Naive thymus-derived CD8-positive, alpha-beta T cell (primary cell): ENCODE measurements around the gene IRF4. TPM values are rescaled to one million over a fixed set of nuclear protein-coding genes. Genes with fewer than 3 reads are reported as not detected.
A peak's percentile ranks its signal among the peaks of the same experiment; 100 is the strongest.

Experiments used
- ATAC-seq, 2 donors: fragments of 150-1000 bp; cut with Tn5 transposase in 1 of 2; sonication (Bioruptor Pico), chemical (Tn5 transposase) in 1 of 2; 1 replicate in 1 of 2; 2 replicates in 1 of 2; pipeline ENCODE4 v1.10.0; 2021; ENCODE audit warnings: mild to moderate bottlenecking in 2 of 2, moderate library complexity in 2 of 2
- POLR2A ChIA-PET: fragments of 350-600 bp; sonication (Branson Sonifier 250); formaldehyde crosslinking; loops from one replicate; lab custom pipeline; 2021; ENCODE audit warnings: antibody characterized with exemption; lab: Charles Lee
- DNase-seq, 10 donors: peaks; one replicate each; pipeline versions ENCODE4 v3.0.0 to v3.0.0-alpha.2; 2020 to 2022
- H3K27ac Mint-ChIP-seq, 10 donors: one replicate each; pipeline ENCODE4 v1.8.0; 2020 to 2022; ENCODE audit warnings: mild to moderate bottlenecking in 10 of 10, mixed read lengths in 10 of 10, moderate library complexity in 4 of 10, inconsistent platforms in 1 of 10
- H3K27me3 Mint-ChIP-seq, 5 donors: one replicate each; pipeline ENCODE4 v1.8.0; 2021 to 2022; ENCODE audit warnings: mixed read lengths in 5 of 5
- H3K36me3 Mint-ChIP-seq, 3 donors: one replicate each; pipeline ENCODE4 v1.8.0; 2020 to 2022; ENCODE audit warnings: mixed read lengths in 3 of 3, mild to moderate bottlenecking in 2 of 3, inconsistent platforms in 1 of 3
- H3K4me1 Mint-ChIP-seq, 4 donors: one replicate each; pipeline ENCODE4 v1.8.0; 2021 to 2022; ENCODE audit warnings: mixed read lengths in 4 of 4
- H3K4me3 Mint-ChIP-seq, 10 donors: one replicate each; pipeline ENCODE4 v1.8.0; 2020 to 2022; ENCODE audit warnings: mild to moderate bottlenecking in 10 of 10, mixed read lengths in 10 of 10, moderate library complexity in 6 of 10, inconsistent platforms in 1 of 10
- H3K9me3 Mint-ChIP-seq, 9 donors: one replicate each; pipeline ENCODE4 v1.8.0; 2020 to 2022; ENCODE audit warnings: mixed read lengths in 9 of 9, mild to moderate bottlenecking in 3 of 9, inconsistent platforms in 1 of 9, moderate library complexity in 1 of 9
- polyA plus RNA-seq, 3 donors: library from polyadenylated mRNA; unstranded; fragments of 300-500 nt; fragmentation: Illumina TruSeq; gene quantifications; one replicate each; pipeline ENCODE4 v1.2.3, GENCODE V29; 2021
- total RNA-seq, 8 experiments: library from RNA in 2 of 8; stranded (reverse) in 2 of 8; gene quantifications; one replicate each; pipeline ENCODE4 v1.2.3 and lab custom pipeline; 2021 to 2026

IRF4 gene
- total and polyA plus RNA-seq, 5 experiments from 2014 or later = 0.44 to 10.4 (median 0.97) TPM

- peak overlapping the region in 6 of 10 donors; percentile 74 to 84 (median 77) for H3K27ac Mint-ChIP-seq
- peak in 1 of 10 donors; percentile 16 for DNase-seq
These were observed 516 bp upstream of the IRF4 start for GRCh38 chr6:390914-391558.

GRCh38 chr6:392441-393390, 1.2 kb downstream of the IRF4 start:
- Mint-ChIP-seq H3K27me3 (peaks cover 0 to 13% (median 10%) of the 10 kb centered on the region in 5 donors), H3K27ac (peak overlapping the region in 2 of 10 donors; percentile 19 to 74), H3K9me3 (no peaks in the 10 kb centered on the region), H3K4me1 (peaks cover 7 to 37% (median 31%) of the 10 kb centered on the region in 4 donors), H3K36me3 (peaks cover 0 to 5% (median 0%) of the 10 kb centered on the region in 3 donors), H3K4me3 (peak overlapping the region; percentile 75 to 95 (median 87))
- DNase-seq (peak in 3 of 10 donors; percentile 17 to 38 (median 32)), ATAC-seq (peak; percentile 28 to 55)
- POLR2A ChIA-PET = interaction anchor here (0.8 to 2.2 kb wide), 8 partner anchors 9 to 158 kb away, joined by 3 to 11 read pairs (median 4); partner anchors contain the start of gene DUSP22

More at GRCh38 chr6:390914-391558, 516 bp upstream of the IRF4 start:
- Mint-ChIP-seq H3K4me1 (peaks cover 7 to 37% (median 31%) of the 10 kb centered on the region in 4 donors), H3K36me3 (no peaks in the 10 kb centered on the region), H3K27me3 (peaks cover 0 to 13% (median 11%) of the 10 kb centered on the region in 5 donors), H3K4me3 (peak overlapping the region; percentile 83 to 93 (median 90)), H3K9me3 (no peaks in the 10 kb centered on the region)
- POLR2A ChIA-PET = interaction anchor here (1.0 to 1.6 kb wide), 3 partner anchors 8 to 98 kb away, joined by 4 to 5 read pairs (median 5); partner anchors contain the start of gene DUSP22
- ATAC-seq = peak; percentile 12 to 38

GRCh38 chr6:393391-394221, 2.1 kb downstream of the IRF4 start:
- no peaks in the 10 kb centered on the region for H3K9me3 Mint-ChIP-seq
- no peak for DNase-seq
- POLR2A ChIA-PET = interaction anchor here (1.2 to 2.2 kb wide), 4 partner anchors 8 to 107 kb away, joined by 3 to 11 read pairs (median 4); no protein-coding TSS in a partner anchor

GRCh38 chr6:394641-395289, 3.2 kb downstream of the IRF4 start:
- H3K36me3 Mint-ChIP-seq = peaks cover 0 to 9% (median 0%) of the 10 kb centered on the region in 3 donors
- H3K27ac Mint-ChIP-seq = peak overlapping the region in 1 of 10 donors; percentile 57
- peaks cover 9 to 44% (median 28%) of the 10 kb centered on the region in 4 donors for H3K4me1 Mint-ChIP-seq
- no peaks in the 10 kb centered on the region for H3K9me3 Mint-ChIP-seq
- H3K4me3 Mint-ChIP-seq = peak overlapping the region in 6 of 10 donors; percentile 3 to 94 (median 24)
- DNase-seq (no peak), ATAC-seq (no peak)
- H3K27me3 Mint-ChIP-seq = peaks cover 0 to 10% (median 4%) of the 10 kb centered on the region in 5 donors
- POLR2A ChIA-PET = interaction anchor here (2.4 kb wide), 1 partner anchor 9 kb away, joined by 9 read pairs; no protein-coding TSS in a partner anchor

More at GRCh38 chr6:393391-394221, 2.1 kb downstream of the IRF4 start:
- H3K36me3 Mint-ChIP-seq = peaks cover 0 to 9% (median 0%) of the 10 kb centered on the region in 3 donors
- peak; percentile 24 to 35 for ATAC-seq
- peak overlapping the region in 7 of 10 donors; percentile 5 to 91 (median 68) for H3K27ac Mint-ChIP-seq
- H3K4me1 Mint-ChIP-seq = peaks cover 7 to 39% (median 31%) of the 10 kb centered on the region in 4 donors
- peaks cover 0 to 13% (median 5%) of the 10 kb centered on the region in 5 donors for H3K27me3 Mint-ChIP-seq
- peak overlapping the region; percentile 84 to 98 (median 95) for H3K4me3 Mint-ChIP-seq

GRCh38 chr6:395432-396125, 4.0 kb downstream of the IRF4 start:
- Mint-ChIP-seq H3K27ac (no peak overlapping the region), H3K36me3 (peaks cover 0 to 9% (median 0%) of the 10 kb centered on the region in 3 donors), H3K4me1 (peaks cover 9 to 41% (median 27%) of the 10 kb centered on the region in 4 donors), H3K27me3 (peaks cover 0 to 10% (median 4%) of the 10 kb centered on the region in 5 donors), H3K4me3 (no peak overlapping the region), H3K9me3 (no peaks in the 10 kb centered on the region)
- ATAC-seq (no peak), DNase-seq (no peak)
- POLR2A ChIA-PET = interaction anchor here (2.4 kb wide), 1 partner anchor 8 kb away, joined by 9 read pairs; no protein-coding TSS in a partner anchor

- no peak for ATAC-seq
- Mint-ChIP-seq H3K36me3 (peaks cover 0 to 10% (median 0%) of the 10 kb centered on the region in 3 donors), H3K27ac (peak overlapping the region in 1 of 10 donors; percentile 7), H3K4me3 (no peak overlapping the region), H3K27me3 (peaks cover 0 to 7% (median 4%) of the 10 kb centered on the region in 5 donors), H3K4me1 (peaks cover 8 to 36% (median 23%) of the 10 kb centered on the region in 4 donors), H3K9me3 (no peaks in the 10 kb centered on the region)
- POLR2A ChIA-PET = interaction anchor here (2.4 kb wide), 1 partner anchor 8 kb away, joined by 9 read pairs; no protein-coding TSS in a partner anchor
- DNase-seq = no peak
These were observed 4.6 kb downstream of the IRF4 start for GRCh38 chr6:396126-396520.

- H3K36me3 Mint-ChIP-seq = peaks cover 0 to 15% (median 2%) of the 10 kb centered on the region in 3 donors
- H3K9me3 Mint-ChIP-seq = no peaks in the 10 kb centered on the region
- H3K4me3 Mint-ChIP-seq = no peak overlapping the region
- POLR2A ChIA-PET = no interaction called here
- H3K4me1 Mint-ChIP-seq = peaks cover 7 to 38% (median 21%) of the 10 kb centered on the region in 4 donors
- DNase-seq = no peak
- ATAC-seq = no peak
- H3K27me3 Mint-ChIP-seq = peaks cover 0 to 6% (median 4%) of the 10 kb centered on the region in 5 donors
- H3K27ac Mint-ChIP-seq = no peak overlapping the region
These were observed 5.5 kb downstream of the IRF4 start for GRCh38 chr6:397056-397455.

GRCh38 chr6:397604-398003, 6.1 kb downstream of the IRF4 start:
- H3K27ac Mint-ChIP-seq = no peak overlapping the region
- H3K4me3 Mint-ChIP-seq = no peak overlapping the region

GRCh38 chr6:398065-398464, 6.5 kb downstream of the IRF4 start:
- Mint-ChIP-seq H3K9me3 (no peaks in the 10 kb centered on the region), H3K4me1 (peaks cover 7 to 45% (median 18%) of the 10 kb centered on the region in 4 donors), H3K36me3 (peaks cover 0 to 20% (median 2%) of the 10 kb centered on the region in 3 donors), H3K27me3 (peaks cover 0 to 6% (median 4%) of the 10 kb centered on the region in 5 donors), H3K27ac (no peak overlapping the region), H3K4me3 (no peak overlapping the region)
- POLR2A ChIA-PET = interaction anchor here (0.5 kb wide), 1 partner anchor 26 kb away, joined by 3 read pairs; no protein-coding TSS in a partner anchor
- ATAC-seq (no peak), DNase-seq (no peak)

More at GRCh38 chr6:397604-398003, 6.1 kb downstream of the IRF4 start:
- POLR2A ChIA-PET = interaction anchor here (0.5 kb wide), 1 partner anchor 26 kb away, joined by 3 read pairs; no protein-coding TSS in a partner anchor
- peaks cover 0 to 6% (median 4%) of the 10 kb centered on the region in 5 donors for H3K27me3 Mint-ChIP-seq
- ATAC-seq (no peak), DNase-seq (no peak)
- H3K9me3 Mint-ChIP-seq = no peaks in the 10 kb centered on the region
- H3K36me3 Mint-ChIP-seq = peaks cover 0 to 20% (median 2%) of the 10 kb centered on the region in 3 donors
- peaks cover 7 to 42% (median 18%) of the 10 kb centered on the region in 4 donors for H3K4me1 Mint-ChIP-seq

GRCh38 chr6:398558-399078, 7.1 kb downstream of the IRF4 start:
- POLR2A ChIA-PET = no interaction called here
- H3K36me3 Mint-ChIP-seq = peaks cover 0 to 20% (median 2%) of the 10 kb centered on the region in 3 donors
- peak overlapping the region in 1 of 10 donors; percentile 2 for H3K27ac Mint-ChIP-seq
- no peaks in the 10 kb centered on the region for H3K9me3 Mint-ChIP-seq
- DNase-seq (no peak), ATAC-seq (no peak)
- H3K4me1 Mint-ChIP-seq = peaks cover 8 to 49% (median 21%) of the 10 kb centered on the region in 4 donors
- no peak overlapping the region for H3K4me3 Mint-ChIP-seq
- peaks cover 0 to 5% (median 4%) of the 10 kb centered on the region in 5 donors for H3K27me3 Mint-ChIP-seq
